GM23248 (cell line): Measurements from ENCODE around the gene IKZF1. TPM values are rescaled to one million over a fixed set of nuclear protein-coding genes. Genes with fewer than 3 reads are reported as not detected.
A peak's percentile ranks its signal among the peaks of the same experiment; 100 is the strongest.

Experiments
- DNase-seq: peaks from one replicate; pipeline ENCODE4 v3.0.0-alpha.2; 2015
- H2AFZ ChIP-seq: fragments of 200-600 bp; sonication (generic); 2 replicates; pipeline ENCODE4 v1.6.1; 2016; ENCODE audit warnings: antibody characterized with exemption
- H3F3A ChIP-seq: fragments of 200-600 bp; sonication (generic); 2 replicates; pipeline ENCODE4 v1.6.1; 2016; ENCODE audit warnings: mild to moderate bottlenecking, antibody characterized with exemption, mixed run types; ENCODE audit not compliant: insufficient read depth
- H3K27ac ChIP-seq: fragments of 200-600 bp; sonication (generic); 2 replicates; pipeline ENCODE4 v1.5.1; 2016; ENCODE audit warnings: mild to moderate bottlenecking
- H3K27me3 ChIP-seq: fragments of 200-600 bp; sonication (generic); replicated peaks from 2 replicates; pipeline ENCODE4 v1.6.1; 2016; ENCODE audit warnings: mild to moderate bottlenecking; ENCODE audit not compliant: insufficient read depth
- H3K36me3 ChIP-seq: fragments of 200-600 bp; sonication (generic); 2 replicates; pipeline ENCODE4 v1.6.1; 2016; ENCODE audit warnings: low read depth, mild to moderate bottlenecking
- H3K4me1 ChIP-seq: fragments of 200-600 bp; sonication (generic); 2 replicates; pipeline ENCODE4 v1.6.1; 2016; ENCODE audit warnings: mild to moderate bottlenecking; ENCODE audit not compliant: insufficient read depth
- H3K4me2 ChIP-seq: fragments of 200-600 bp; sonication (generic); one replicate; pipeline ENCODE4 v1.6.1; 2016; ENCODE audit warnings: mild to moderate bottlenecking; ENCODE audit not compliant: unreplicated experiment
- H3K4me3 ChIP-seq: fragments of 200-600 bp; sonication (generic); 2 replicates; pipeline ENCODE4 v1.5.1; 2016; ENCODE audit warnings: mild to moderate bottlenecking
- H3K79me2 ChIP-seq: fragments of 200-600 bp; sonication (generic); 2 replicates; pipeline ENCODE4 v1.6.1; 2016; ENCODE audit warnings: mild to moderate bottlenecking; ENCODE audit not compliant: insufficient read depth
- H3K9ac ChIP-seq: fragments of 200-600 bp; sonication (generic); 2 replicates; pipeline ENCODE4 v1.6.1; 2016; ENCODE audit warnings: mild to moderate bottlenecking
- H3K9me2 ChIP-seq: fragments of 200-600 bp; sonication (generic); 2 replicates; pipeline ENCODE4 v1.6.1; 2016; ENCODE audit warnings: mixed run types, mild to moderate bottlenecking, moderate library complexity; ENCODE audit not compliant: insufficient read depth
- H3K9me3 ChIP-seq: fragments of 200-600 bp; sonication (generic); one replicate; pipeline ENCODE4 v1.6.1; 2017; ENCODE audit warnings: low read depth
- H4K20me1 ChIP-seq: fragments of 200-600 bp; sonication (generic); 2 replicates; pipeline ENCODE4 v1.6.0; 2016; ENCODE audit not compliant: insufficient read depth
- EZH2 ChIP-seq: fragments of 200-600 bp; sonication (generic); IDR thresholded peaks from 2 replicates; pipeline ENCODE4 v1.6.1; 2018; ENCODE audit warnings: antibody characterized with exemption, mild to moderate bottlenecking; ENCODE audit not compliant: insufficient read depth, poor library complexity, severe bottlenecking
- EZH2phosphoT487 ChIP-seq: fragments of 200-600 bp; sonication (generic); IDR thresholded peaks from 2 replicates; pipeline ENCODE4 v1.6.1; 2018; ENCODE audit warnings: antibody characterized with exemption, moderate library complexity, mild to moderate bottlenecking, low read depth; ENCODE audit not compliant: insufficient read depth
- WGBS, 2 experiments: methylation state at CpG; one replicate each; pipeline ENCODE4 v1.1.6; 2015 to 2017; ENCODE audit warnings: low lambda C conversion rate in 2 of 2, low coverage in 1 of 2; ENCODE audit errors: missing lambda C conversion rate in 2 of 2; 5-methylcytosine and 5-hydroxymethylcytosine counted together
- in situ Hi-C: fragments of 300-500 bp; cut with MboI; formaldehyde crosslinking; loops from 2 replicates; pipeline ENCODE4 v1.15.0; 2020
- polyA plus RNA-seq: library from polyadenylated mRNA; unstranded; fragments of >200 nt; fragmentation: Nextera tagmentation; extraction: Ambion mirVana; gene quantifications from 2 replicates; pipeline ENCODE4 v1.2.1, GENCODE V29; 2016
- total RNA-seq: library from RNA; depleted of rRNA; stranded (reverse); fragments of >200 nt; shearing (Covaris generic); gene quantifications from 2 replicates; pipeline ENCODE4 v1.2.3, GENCODE V29; 2014; rRNA removed

The IKZF1 gene
- total RNA-seq: not detected in 2 replicates
- polyA plus RNA-seq: 0.06 TPM in 1 of 2 replicates, not detected in the other

GRCh38 chr7:50304129-50304910 lies at the start of gene IKZF1:
IKZF1 (plus strand) TSS chr7:50304716; CDS start chr7:50319062, 14,346 bp downstream.
- Histone ChIP-seq H4K20me1 (no peaks in the 10 kb centered on the region), H2AFZ (no peak within 1 kb of the TSS), H3K9me2 (no peaks in the 10 kb centered on the region), H3K4me1 (no peaks in the 10 kb centered on the region), H3K4me2 (no peak within 1 kb of the TSS), H3F3A (no peaks in the 10 kb centered on the region), H3K27ac (no peak within 1 kb of the TSS), H3K9ac (no peak within 1 kb of the TSS), H3K79me2 (no peaks in the 10 kb centered on the region), H3K36me3 (no peaks in the 10 kb centered on the region), H3K9me3 (no peaks in the 10 kb centered on the region), H3K4me3 (no peak within 1 kb of the TSS), H3K27me3 (peaks cover 69% of the 10 kb centered on the region)
- no peak for TF ChIP-seq EZH2phosphoT487
- no peak for TF ChIP-seq EZH2
- in situ Hi-C loops: no loop called here
- DNase-seq: peak; percentile 9
- 3% methylated on average over 74 to 79 of the region's 107 CpGs for WGBS, 2 experiments

- in situ Hi-C loops: no loop called here
- Histone ChIP-seq H3K4me2 (no peak overlapping the region), H4K20me1 (no peaks in the 10 kb centered on the region), H3K9me2 (no peaks in the 10 kb centered on the region), H3K79me2 (no peaks in the 10 kb centered on the region), H3K9me3 (no peaks in the 10 kb centered on the region), H3K36me3 (no peaks in the 10 kb centered on the region), H3K27me3 (no peaks in the 10 kb centered on the region), H2AFZ (no peak overlapping the region), H3F3A (no peaks in the 10 kb centered on the region), H3K9ac (no peak overlapping the region), H3K4me1 (no peaks in the 10 kb centered on the region), H3K4me3 (no peak overlapping the region), H3K27ac (no peak overlapping the region)
- no peak for DNase-seq
- WGBS, 2 experiments: 36 to 38% methylated on average over 1 of the region's 1 CpG
- no peak for TF ChIP-seq EZH2
- no peak for TF ChIP-seq EZH2phosphoT487
These were observed 42.9 kb upstream of the IKZF1 start for GRCh38 chr7:50261593-50261992.

- Histone ChIP-seq H4K20me1 (no peaks in the 10 kb centered on the region), H3K79me2 (no peaks in the 10 kb centered on the region), H3F3A (no peaks in the 10 kb centered on the region), H3K27ac (no peak overlapping the region), H3K9me2 (no peaks in the 10 kb centered on the region), H2AFZ (no peak overlapping the region), H3K27me3 (no peaks in the 10 kb centered on the region), H3K36me3 (no peaks in the 10 kb centered on the region), H3K4me3 (no peak overlapping the region), H3K4me2 (no peak overlapping the region), H3K4me1 (no peaks in the 10 kb centered on the region), H3K9me3 (no peaks in the 10 kb centered on the region), H3K9ac (no peak overlapping the region)
- in situ Hi-C loops: no loop called here
- DNase-seq: no peak
- TF ChIP-seq EZH2 (no peak), EZH2phosphoT487 (no peak)
- WGBS, 2 experiments: 67 to 79% methylated on average over 2 of the region's 2 CpGs
These were observed 42.1 kb upstream of the IKZF1 start for GRCh38 chr7:50262446-50262845.

GRCh38 chr7:50262916-50263690 lies 41.4 kb upstream of the IKZF1 start:
- Histone ChIP-seq H3F3A (no peaks in the 10 kb centered on the region), H3K79me2 (no peaks in the 10 kb centered on the region), H3K4me3 (no peak overlapping the region), H3K27me3 (no peaks in the 10 kb centered on the region), H3K27ac (no peak overlapping the region), H3K9me2 (no peaks in the 10 kb centered on the region), H3K4me2 (no peak overlapping the region), H3K9me3 (no peaks in the 10 kb centered on the region), H3K4me1 (no peaks in the 10 kb centered on the region), H2AFZ (no peak overlapping the region), H3K36me3 (no peaks in the 10 kb centered on the region), H3K9ac (no peak overlapping the region), H4K20me1 (no peaks in the 10 kb centered on the region)
- in situ Hi-C loops: no loop called here
- 2 to 3% methylated on average over 1 of the region's 1 CpG for WGBS, 2 experiments
- no peak for TF ChIP-seq EZH2phosphoT487
- TF ChIP-seq EZH2: no peak
- no peak for DNase-seq
